Measurements from ENCODE around the gene GPAT2.
"Not testable (repeated sequence)": the region's sequence is repeated elsewhere in the genome, so short reads cannot be mapped to it uniquely, and the experiment has no call there.

The GPAT2 gene

DNA sequence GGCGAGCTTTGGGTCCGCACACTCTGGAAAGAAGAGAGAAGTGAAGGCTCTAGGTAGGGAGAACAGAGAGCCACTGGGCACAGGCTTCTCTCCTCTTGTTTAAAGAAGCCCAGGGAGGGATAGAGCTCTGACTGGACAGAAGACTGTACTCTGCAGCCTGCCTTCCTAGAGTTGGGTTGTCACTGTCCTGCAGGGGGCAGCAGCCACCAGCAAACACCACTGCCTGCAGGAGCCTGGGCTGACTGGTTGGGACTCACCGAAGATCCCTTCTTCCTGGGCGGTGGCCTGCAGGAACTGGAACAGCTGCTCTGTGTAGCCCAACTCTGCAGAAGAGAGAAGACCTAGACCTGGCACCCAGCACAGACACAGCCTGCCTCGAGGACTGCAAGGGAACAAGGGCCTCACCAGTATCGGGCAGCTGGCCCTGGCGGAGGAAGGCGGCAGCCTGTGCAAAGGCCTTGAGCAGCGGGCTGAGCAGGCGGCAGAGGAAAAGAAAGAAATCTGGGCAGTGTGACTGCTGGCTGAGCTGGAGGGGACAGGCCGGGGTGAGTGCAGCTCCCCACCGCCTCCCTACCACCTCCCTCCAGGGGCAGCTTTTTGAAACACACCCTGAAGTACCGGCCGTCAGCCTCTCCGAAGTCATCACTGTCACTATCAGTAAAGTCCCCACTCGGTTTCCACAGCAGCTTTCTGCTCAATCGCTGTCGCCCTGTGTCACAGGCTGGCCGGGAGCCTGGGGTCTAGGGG lies 11.8 kb downstream of the GPAT2 start:
- peak; percentile 73 for DNase-seq

DNA sequence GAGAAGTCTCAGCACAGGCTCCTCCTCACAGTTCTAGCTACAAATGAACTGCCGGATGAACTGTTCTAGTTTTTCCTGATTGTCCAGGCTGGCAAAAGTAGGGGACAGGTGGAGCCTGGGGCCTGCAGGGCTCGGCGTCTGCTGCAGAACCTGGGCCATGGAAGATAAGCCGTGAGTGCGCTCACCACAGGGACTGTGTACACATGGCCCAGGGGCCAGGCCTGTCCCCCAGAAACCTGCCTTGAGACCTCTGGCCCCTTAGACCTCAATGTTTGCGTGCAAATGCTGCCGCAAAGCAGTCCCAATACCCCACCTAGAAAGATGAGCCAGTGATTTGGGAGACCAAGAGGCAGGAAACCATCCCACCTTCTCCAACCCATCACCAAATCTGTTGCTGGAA lies 12.6 kb downstream of the GPAT2 start:
- DNase-seq, result not testable (repeated sequence)

DNA sequence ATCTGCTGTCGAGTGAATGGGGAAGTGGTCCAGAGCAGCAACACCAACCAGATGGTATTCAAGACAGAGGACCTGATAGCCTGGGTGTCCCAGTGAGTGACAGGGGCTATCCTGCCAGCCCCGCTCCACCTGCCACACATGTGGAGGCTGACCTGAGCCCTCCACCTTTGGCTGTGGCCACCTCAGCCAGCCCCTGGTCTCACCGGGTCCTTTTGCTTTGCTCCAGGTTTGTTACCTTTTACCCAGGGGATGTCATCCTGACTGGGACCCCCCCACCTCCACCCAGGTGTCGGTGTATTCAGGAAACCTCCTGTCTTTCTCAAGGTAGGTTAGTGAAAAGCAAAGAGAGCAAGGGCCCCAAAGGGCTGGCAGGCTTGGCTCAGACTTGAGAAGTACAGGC lies 13.6 kb downstream of the GPAT2 start:
- not testable (repeated sequence) for DNase-seq

DNA sequence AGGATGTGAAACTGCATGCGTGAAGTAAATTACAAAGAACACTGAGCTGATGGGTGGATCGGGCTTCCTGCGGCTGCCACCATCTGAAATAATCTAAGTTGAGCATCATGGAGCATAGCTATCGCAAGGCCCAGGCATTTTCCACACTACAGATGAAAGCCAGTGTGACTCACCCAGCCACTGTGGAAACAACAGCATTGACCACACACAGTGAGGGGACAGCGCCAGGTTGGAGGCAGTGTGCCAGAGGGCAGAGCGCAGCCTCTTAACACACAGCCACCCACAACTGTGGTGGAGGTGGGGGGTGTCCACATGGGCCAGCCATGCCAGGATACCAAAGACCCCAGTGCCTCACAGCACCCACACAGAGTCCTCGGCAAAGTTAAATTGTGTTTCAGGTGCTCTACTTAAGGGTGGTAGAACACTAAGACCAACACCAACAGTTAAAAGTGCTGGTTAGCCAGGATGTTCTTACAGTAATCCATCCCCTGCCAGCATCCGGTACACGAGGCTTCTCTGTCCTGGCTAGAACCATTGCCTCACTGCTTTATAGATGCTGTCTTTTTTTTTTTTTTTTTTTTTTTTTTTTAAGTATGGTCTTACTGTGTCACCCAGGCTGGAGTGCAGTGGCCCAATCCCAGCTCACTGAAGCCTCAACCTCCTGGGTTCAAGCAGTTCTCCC lies 14.7 kb downstream of the GPAT2 start:
- not testable (repeated sequence) for DNase-seq

DNA sequence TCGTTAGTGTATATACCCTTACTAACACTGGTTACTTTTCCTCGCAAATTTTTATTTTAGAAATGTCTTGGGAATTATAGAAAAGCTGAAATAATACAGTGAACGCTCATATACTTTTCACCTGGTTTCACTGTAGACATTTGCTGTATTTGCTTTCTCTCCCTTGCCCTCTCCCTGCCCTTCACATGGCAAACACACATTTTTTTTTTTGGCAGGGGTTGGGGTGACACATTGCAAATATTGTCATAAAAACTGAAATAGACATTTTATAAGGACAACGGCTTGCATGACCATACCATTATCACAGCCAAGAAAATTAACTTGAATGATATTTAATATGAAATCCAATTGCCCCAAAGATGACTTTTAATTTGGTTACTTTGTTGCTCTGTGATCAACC lies 18.4 kb downstream of the GPAT2 start:
- not testable (repeated sequence) for DNase-seq

DNA sequence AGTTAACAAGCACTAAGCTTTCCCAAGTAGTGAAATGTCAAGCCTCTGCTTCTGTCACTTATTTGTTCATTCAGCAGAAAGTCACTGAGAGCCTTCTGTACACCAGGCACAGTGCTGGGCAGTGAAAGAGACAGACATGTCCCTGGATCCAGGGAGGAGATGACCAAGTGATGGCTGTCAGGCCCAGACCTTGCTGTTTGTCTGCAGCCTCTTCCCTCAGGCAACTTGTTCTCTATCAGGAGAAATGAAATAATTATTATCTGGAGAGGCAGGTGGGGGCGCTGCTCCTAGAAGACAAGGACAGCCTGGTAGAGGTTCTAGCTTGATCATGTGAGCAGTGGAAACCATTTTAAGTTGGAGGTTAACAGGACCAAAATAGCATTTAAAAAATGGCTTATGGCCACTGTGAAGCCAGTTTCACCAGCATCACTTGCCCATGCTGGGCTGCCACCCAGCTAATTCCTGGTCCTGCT lies 21.9 kb downstream of the GPAT2 start:
- DNase-seq, result not testable (repeated sequence)

DNA sequence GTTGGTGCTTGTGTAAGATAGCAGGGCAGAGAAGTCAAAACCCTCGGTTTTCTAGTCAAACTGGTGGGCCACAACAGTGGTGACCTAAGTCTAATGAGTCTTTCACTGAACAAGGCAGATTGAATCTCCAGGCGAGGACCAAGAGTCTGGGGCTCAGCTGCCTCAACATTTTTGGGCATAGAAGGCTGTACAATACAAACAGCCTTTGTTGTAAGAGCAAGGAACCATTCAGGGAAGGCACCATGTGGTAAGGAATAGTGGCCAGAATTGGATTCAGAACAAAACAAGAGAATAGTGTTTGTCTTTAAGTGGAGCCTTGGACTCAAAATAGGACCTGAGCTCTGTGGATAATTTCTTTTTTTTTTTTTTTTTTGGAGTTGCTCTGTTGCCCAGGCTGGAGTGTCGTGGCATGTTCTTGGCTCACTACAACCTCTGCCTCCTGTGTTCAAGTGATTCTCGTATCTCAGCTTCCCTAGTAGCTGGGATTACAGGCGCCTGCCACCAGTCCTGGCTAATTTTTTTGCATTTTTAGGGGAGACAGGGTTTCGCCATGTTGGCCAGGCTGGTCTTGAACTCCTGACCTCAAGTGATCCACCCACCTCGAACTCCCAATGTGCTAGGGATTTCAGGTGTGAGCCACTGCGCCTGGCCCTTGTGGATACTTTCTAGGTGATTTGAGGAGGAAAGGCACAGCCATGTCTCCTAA lies 22.5 kb downstream of the GPAT2 start:
- not testable (repeated sequence) for DNase-seq

DNA sequence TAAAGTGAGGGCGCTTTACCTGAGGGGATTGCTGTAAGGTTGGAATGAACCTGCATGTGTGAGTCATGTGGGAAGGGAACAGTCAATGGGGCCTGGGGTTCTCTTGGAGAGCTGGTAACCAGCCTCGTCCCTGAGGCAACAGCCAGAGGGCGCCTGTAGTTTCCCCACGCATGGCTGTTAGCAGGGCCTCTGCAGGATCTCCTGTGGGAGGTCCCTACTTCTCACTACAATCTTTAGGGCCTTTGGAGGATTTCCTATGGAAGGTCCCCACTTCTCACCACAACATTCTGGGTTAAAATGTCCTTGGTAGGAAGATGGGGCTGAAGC lies 23.6 kb downstream of the GPAT2 start:
- DNase-seq, result peak; percentile 29

DNA sequence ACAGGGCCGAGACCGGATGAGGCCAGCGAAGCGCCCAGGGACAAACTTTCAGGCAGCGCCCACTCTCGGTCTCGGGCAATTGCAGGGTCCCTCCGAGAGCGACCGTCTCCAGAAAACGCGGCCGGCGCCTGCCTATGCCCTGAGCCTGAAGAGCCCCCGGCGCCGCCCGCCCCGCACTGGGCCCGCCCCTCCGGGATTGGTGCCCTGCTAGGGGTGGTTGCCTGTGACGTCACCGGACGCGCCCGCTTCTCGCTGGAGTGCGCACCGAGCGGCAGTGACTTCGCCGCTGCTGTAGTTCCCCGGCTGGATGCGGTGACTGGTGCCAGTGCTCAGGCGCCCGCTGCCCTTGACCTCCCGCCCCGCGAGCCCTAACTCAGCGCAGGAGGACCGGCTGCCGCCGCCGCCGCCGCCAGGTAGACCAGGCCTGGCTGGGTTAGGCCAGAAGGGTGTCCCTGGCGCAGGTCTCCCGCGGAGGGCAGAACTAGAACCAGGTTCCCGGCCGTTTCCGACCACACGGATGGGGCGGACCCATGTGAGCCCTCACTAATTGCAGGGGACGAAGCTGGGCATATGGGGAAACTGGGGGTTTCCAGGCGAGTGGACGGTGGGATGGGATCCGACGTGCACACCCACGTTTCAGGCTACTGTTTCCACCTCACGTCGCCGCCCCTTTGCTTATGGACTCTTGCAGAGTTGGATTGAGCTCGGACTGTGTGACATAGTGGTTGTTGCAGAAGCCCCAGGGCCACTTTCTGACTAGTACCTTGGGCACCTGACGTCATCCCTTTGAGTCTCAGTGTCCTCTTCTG lies 24.2 kb downstream of the GPAT2 start:
- peak; percentile 91 for DNase-seq

DNA sequence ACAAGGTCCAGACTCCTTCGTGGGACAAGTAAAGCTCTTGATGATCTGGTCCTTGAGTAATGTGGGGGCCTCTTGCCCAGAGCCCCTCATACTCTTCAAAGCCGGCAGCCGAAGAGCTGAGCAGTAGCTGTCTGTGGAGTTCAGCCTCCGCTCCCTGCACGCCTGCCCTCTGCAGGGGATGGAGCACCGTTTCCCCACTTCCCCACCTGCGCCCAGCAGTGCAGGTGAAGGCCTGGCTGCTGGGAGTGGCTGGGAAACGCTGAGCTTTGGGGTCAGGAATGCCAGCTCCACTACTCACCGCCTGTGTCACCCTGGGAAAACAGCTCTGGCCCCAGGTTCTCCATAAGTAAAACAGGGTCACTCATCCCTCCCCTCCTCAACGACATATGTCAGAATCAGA lies 24.9 kb downstream of the GPAT2 start:
- not testable (repeated sequence) for DNase-seq

DNA sequence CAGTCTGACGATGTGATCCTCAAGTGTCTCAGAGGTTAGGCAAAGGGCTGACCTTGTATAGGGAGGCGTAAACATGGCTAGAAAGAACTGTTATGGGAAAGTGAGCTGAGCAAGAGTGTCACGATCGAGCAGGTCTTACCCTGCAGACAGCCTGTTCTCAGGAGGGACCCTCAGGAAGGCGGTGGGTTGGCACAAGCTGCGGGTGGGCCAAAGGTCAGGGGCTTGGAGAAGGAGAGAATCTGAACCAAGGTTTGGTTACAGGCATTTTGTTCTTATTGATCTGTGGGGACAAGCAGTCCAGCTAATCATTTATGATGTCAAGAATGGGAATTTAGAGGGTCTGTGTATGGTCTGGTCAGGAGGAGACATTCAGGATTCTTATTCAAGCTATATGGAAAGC lies 26.7 kb downstream of the GPAT2 start:
- not testable (repeated sequence) for DNase-seq

DNA sequence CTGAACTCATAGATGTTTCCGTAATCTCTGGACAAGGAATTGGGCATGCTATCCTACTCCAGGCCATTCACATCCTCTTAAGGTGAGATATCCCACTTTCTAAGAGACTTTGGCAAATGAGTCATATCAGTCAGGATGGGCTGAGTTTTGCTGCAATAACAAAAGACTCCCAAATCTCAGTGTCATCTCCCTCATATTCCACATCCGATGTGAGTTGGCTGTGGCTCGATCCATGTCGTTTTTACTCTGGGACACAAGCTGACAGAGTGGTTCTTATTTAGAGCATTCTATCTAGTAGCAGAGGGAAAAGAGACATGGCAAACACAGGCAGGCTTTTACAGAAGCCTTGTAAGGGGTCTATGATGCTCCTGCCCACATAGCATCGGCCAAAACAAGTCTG lies 28.5 kb downstream of the GPAT2 start:
- not testable (repeated sequence) for DNase-seq

DNA sequence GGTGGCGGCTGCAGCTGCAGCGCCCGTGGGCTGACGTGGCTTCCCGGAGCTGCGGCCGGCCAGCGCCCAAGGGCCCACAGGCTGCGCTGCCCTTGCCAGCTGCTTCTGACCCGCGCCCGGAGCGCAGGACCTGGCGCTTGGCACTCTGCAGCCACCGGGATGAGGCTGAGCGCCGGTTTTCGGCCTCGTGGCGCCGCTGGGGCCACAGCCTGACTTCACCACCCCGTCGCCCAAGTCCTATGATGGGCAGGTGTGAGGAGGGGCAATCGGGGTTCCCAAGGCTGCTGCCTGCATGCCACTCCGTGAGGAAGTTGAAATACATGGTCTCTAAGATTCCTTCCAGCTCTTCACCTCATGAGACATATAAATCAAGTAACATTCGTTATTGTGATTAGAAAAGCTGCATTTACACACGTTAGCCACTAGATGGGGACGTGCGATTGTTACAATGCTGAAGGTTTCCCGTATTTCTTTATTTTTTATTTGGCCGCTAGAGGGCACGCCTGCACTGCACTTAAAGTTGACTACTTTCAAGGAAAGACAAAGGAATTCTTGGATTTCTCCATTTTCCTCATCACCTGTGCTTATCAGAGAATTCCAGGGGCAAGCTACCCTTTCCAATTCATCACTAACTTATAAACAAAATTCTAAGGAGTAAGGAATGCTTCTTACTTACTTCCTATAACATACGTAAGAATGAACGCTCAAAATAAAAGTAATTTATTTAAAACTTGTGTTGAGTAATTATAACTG lies 42.0 kb downstream of the GPAT2 start:
- peak; percentile 71 for DNase-seq

DNA sequence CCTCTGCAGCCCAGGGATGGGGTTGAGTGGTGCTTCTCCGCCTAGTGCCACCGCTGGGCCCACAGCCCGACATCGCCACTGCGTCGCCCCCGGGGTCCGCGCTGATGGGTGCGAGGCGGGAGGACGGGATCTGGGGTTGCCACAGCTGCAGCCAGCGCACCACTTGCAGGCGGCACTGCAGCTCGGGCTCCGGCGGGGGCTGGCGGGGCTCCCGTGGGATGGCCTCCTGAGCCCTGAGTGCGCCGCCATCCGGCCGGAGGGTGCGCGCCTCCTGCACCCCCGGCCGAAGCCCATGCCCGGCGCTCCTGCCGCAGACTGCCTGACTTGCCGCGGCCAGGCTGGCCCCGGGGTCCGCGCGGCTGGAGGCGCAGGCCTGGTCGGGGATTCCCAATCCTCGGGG lies 42.6 kb downstream of the GPAT2 start:
- peak; percentile 28 for DNase-seq

DNA sequence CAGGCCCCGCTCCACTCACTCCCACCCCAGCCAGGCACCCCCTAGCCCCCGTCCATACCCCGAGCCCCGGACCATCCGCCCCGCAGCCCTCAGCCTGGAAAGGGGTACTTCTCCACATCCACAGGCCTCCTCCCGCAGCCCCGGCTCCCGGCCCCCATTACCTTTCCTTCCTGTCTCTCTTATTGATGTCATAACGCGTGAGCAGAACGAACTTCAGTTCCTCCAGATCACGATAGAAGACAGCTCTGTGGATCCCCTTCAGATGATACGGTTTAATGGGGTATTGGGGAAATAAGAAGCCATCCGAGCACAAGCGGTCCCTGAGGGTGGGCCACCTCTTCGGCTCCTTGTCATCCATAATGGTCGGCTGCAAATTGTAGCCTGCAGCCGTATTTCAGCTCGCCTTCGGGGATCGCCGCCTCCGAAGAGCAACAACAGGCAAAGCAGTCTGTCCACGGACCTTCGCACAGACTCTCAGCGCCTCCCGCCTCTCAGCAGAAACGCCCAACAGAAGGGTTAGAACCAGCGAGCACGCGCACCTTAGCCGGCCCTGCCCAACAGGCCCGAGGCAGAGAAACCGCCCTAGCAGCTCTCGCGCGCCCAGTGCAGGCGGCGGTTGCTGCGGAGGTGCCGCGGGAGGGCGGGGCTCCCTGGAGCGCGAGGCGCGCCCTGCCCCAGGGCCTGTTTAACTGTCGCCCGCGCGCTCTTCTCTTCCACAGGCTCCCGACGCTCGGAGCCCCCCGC lies 43.2 kb downstream of the GPAT2 start, which contains the start of gene ANKRD36C:
TSS of gene ANKRD36C (minus strand) at position 474 of the 744 bp plus-strand sequence. CDS start at position 358, 116 bp downstream.
- DNase-seq, result peak; percentile 29

DNA sequence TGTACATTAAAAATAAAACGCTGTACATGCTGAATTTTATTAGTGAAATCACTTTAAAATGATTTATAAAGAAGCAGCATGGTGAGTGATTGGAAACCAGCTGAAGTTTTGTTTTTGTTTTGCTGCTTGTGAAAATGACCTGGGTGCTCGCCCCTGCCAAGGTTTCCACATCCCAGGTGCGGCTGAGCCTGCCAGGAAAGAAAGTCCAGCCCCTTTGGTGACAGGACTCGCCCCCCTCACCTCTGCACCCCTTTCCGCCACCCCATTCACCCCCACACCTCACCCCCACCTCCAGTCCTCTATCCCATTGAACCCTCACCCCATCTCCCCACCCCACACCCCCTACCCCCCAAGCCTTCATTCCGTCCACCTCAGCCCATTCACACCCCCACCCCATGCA lies 43.8 kb downstream of the GPAT2 start:
- not testable (repeated sequence) for DNase-seq
